ENCODE data around the gene SEC23IP.
"Not testable (repeated sequence)": the region's sequence is repeated elsewhere in the genome, so short reads cannot be mapped to it uniquely, and the experiment has no call there.

SEC23IP gene

GRCh38 chr10:119883901-119884611 lies 8.5 kb upstream of the SEC23IP start:
- DNase-seq (ENCODE audit: low read depth), result not testable (repeated sequence)

- not testable (repeated sequence) for DNase-seq (ENCODE audit: low read depth)
These were observed 6.5 kb upstream of the SEC23IP start for GRCh38 chr10:119886070-119886469.

- DNase-seq (ENCODE audit: low read depth), result not testable (repeated sequence)
These were observed 3.8 kb upstream of the SEC23IP start for GRCh38 chr10:119888715-119889114.

GRCh38 chr10:119889201-119889600 lies 3.3 kb upstream of the SEC23IP start:
- not testable (repeated sequence) for DNase-seq (ENCODE audit: low read depth)

- not testable (repeated sequence) for DNase-seq (ENCODE audit: low read depth)
These were observed 2.2 kb upstream of the SEC23IP start for GRCh38 chr10:119890307-119890706.

GRCh38 chr10:119891849-119892187 lies 712 bp upstream of the SEC23IP start:
- not testable (repeated sequence) for DNase-seq (ENCODE audit: low read depth)

- no peak for DNase-seq (ENCODE audit: low read depth)
These were observed 544 bp downstream of the SEC23IP start for GRCh38 chr10:119893074-119893473.

GRCh38 chr10:119893845-119894427 lies 1.4 kb downstream of the SEC23IP start:
- DNase-seq (ENCODE audit: low read depth), result no peak

- no peak for DNase-seq (ENCODE audit: low read depth)
These were observed 3.6 kb downstream of the SEC23IP start for GRCh38 chr10:119896061-119896655.

- DNase-seq (ENCODE audit: low read depth), result no peak
These were observed 4.6 kb downstream of the SEC23IP start for GRCh38 chr10:119896937-119897770.

- DNase-seq (ENCODE audit: low read depth), result no peak
These were observed 6.0 kb downstream of the SEC23IP start for GRCh38 chr10:119898577-119898976.

GRCh38 chr10:119903946-119904666 lies 11.6 kb downstream of the SEC23IP start:
- DNase-seq (ENCODE audit: low read depth), result no peak

- DNase-seq (ENCODE audit: low read depth), result not testable (repeated sequence)
These were observed 15.2 kb downstream of the SEC23IP start for GRCh38 chr10:119907695-119908094.

GRCh38 chr10:119908166-119908565 lies 15.6 kb downstream of the SEC23IP start:
- DNase-seq (ENCODE audit: low read depth), result no peak

GRCh38 chr10:119910689-119911088 lies 18.2 kb downstream of the SEC23IP start:
- DNase-seq (ENCODE audit: low read depth), result no peak

- DNase-seq (ENCODE audit: low read depth), result no peak
These were observed 25.2 kb downstream of the SEC23IP start for GRCh38 chr10:119917777-119918176.

- DNase-seq (ENCODE audit: low read depth), result peak; percentile 14
These were observed 26.7 kb downstream of the SEC23IP start for GRCh38 chr10:119919271-119919670.

GRCh38 chr10:119919826-119920225 lies 27.3 kb downstream of the SEC23IP start:
- DNase-seq (ENCODE audit: low read depth), result no peak

GRCh38 chr10:119928411-119928810 lies 35.9 kb downstream of the SEC23IP start:
- no peak for DNase-seq (ENCODE audit: low read depth)

- DNase-seq (ENCODE audit: low read depth), result no peak
These were observed 39.3 kb downstream of the SEC23IP start for GRCh38 chr10:119931871-119932270.

GRCh38 chr10:119932631-119933030 lies 40.1 kb downstream of the SEC23IP start:
- DNase-seq (ENCODE audit: low read depth), result no peak

- DNase-seq (ENCODE audit: low read depth), result no peak
These were observed 40.6 kb downstream of the SEC23IP start for GRCh38 chr10:119933179-119933578.

All from stromal cell of bone marrow (primary cell).